Measurements from ENCODE around the gene SLC35E3. TPM values are rescaled to one million over a fixed set of nuclear protein-coding genes. Genes with fewer than 3 reads are reported as not detected.

The SLC35E3 gene
- total RNA-seq, 1 experiment from 2014 or later, result 4.9 TPM

DNA sequence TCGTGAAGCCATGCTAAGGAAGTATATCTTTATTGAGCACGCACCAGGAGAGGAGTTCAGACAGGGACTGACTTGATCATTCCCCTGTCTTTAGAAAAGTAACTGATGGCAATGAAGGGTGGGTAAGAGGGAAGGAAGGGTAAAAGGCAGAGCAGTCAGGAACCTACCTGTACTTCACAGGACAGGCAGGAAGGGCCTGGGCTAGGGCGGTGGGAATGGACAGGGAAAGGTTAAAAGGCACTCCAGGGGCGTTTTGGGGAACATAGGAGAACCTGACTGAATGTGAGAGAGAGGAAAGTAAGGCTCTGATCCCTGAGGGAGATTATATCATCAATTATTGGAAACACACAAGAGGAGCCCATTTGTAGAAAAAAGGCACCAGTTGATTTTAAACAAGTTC lies 3.9 kb downstream of the SLC35E3 start:
- CTCF ChIA-PET, result no interaction called here
- H2AFZ ChIP-seq (ENCODE audit: low read depth, low read length, poor library complexity, severe bottlenecking), result no peak overlapping the region
- H3K9me2 ChIP-seq (ENCODE audit: insufficient read depth), result no peaks in the 10 kb centered on the region
- no peak for DNase-seq (ENCODE audit: low read depth, low spot score)
- peaks cover 12% of the 10 kb centered on the region; the same call in 1 of the 2 replicates for H3K79me2 ChIP-seq (ENCODE audit: insufficient read depth, low read length)
- peaks cover 4 to 12% of the 10 kb centered on the region in 2 experiments; a peak in 2 of 4 replicates for H3K36me3 ChIP-seq (ENCODE audit: control insufficient read depth in 1 of 2, insufficient read depth in 2 of 2, low read length in 2 of 2)
- intact Hi-C loops (cut with micrococcal nuclease), result loop anchor here (10.0 kb wide), 1 partner anchor 395 kb away; no protein-coding TSS in a partner anchor
- no peak overlapping the region for H3K4me2 ChIP-seq (ENCODE audit: low read length)
- no peaks in the 10 kb centered on the region for H4K20me1 ChIP-seq (ENCODE audit: insufficient read depth)
- RAD21 ChIA-PET (ENCODE audit: low non-redundant PET in 1 of 2, low total read pairs in 2 of 2, uncharacterized antibody in 2 of 2, unreplicated experiment in 2 of 2), result no interaction called here
- POLR2A ChIA-PET, result no interaction called here
- no peak overlapping the region for H3K9ac ChIP-seq (ENCODE audit: low read length)
- no peak overlapping the region for H3K27ac ChIP-seq (ENCODE audit: low read depth, low read length)
- peaks cover 0 to 11% of the 10 kb centered on the region in 2 experiments; a peak in 1 of 4 replicates for H3K4me1 ChIP-seq (ENCODE audit: control insufficient read depth in 1 of 2, insufficient read depth in 2 of 2, low read length in 2 of 2)
- no peak overlapping the region for H3K4me3 ChIP-seq (replicated peaks in 1 of 2; ENCODE audit: low read depth in 1 of 2, low read length in 2 of 2)
- no peaks in the 10 kb centered on the region for H3K27me3 ChIP-seq (ENCODE audit: insufficient read depth, low read length)
- H3K9me3 ChIP-seq (ENCODE audit: control insufficient read depth in 1 of 2, insufficient read depth in 1 of 2, low read depth in 1 of 2, low read length in 2 of 2), result no peaks in the 10 kb centered on the region
- ATAC-seq, result no peak
- BruUV-seq (replicated peaks), result no TSS peak
- TF ChIP-seq, protein P1, sequence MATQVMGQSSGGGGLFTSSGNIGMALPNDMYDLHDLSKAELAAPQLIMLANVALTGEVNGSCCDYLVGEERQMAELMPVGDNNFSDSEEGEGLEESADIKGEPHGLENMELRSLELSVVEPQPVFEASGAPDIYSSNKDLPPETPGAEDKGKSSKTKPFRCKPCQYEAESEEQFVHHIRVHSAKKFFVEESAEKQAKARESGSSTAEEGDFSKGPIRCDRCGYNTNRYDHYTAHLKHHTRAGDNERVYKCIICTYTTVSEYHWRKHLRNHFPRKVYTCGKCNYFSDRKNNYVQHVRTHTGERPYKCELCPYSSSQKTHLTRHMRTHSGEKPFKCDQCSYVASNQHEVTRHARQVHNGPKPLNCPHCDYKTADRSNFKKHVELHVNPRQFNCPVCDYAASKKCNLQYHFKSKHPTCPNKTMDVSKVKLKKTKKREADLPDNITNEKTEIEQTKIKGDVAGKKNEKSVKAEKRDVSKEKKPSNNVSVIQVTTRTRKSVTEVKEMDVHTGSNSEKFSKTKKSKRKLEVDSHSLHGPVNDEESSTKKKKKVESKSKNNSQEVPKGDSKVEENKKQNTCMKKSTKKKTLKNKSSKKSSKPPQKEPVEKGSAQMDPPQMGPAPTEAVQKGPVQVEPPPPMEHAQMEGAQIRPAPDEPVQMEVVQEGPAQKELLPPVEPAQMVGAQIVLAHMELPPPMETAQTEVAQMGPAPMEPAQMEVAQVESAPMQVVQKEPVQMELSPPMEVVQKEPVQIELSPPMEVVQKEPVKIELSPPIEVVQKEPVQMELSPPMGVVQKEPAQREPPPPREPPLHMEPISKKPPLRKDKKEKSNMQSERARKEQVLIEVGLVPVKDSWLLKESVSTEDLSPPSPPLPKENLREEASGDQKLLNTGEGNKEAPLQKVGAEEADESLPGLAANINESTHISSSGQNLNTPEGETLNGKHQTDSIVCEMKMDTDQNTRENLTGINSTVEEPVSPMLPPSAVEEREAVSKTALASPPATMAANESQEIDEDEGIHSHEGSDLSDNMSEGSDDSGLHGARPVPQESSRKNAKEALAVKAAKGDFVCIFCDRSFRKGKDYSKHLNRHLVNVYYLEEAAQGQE (IDR thresholded peaks at IDR 0.05; ENCODE audit: low read depth), result no peak
- TF ChIP-seq EZH2 (IDR thresholded peaks at IDR 0.05), result no peak
- no peak for TF ChIP-seq EZH2phosphoT487 (IDR thresholded peaks at IDR 0.05; ENCODE audit: borderline replicate concordance)
- no peak for TF ChIP-seq RAD21 (IDR thresholded peaks at IDR 0.05; ENCODE audit: low read depth)
- no peak for TF ChIP-seq SIN3A (IDR thresholded peaks at IDR 0.05; ENCODE audit: low read depth)
- no peak for TF ChIP-seq ELF1 (IDR thresholded peaks at IDR 0.05; ENCODE audit: borderline replicate concordance, low read depth)
- TF ChIP-seq CBX3 (IDR thresholded peaks at IDR 0.05; ENCODE audit: low read depth), result no peak
- no peak for TF ChIP-seq ZFX (IDR thresholded peaks at IDR 0.05)
- TF ChIP-seq POLR2AphosphoS5 (IDR thresholded peaks at IDR 0.05; ENCODE audit: low read depth, low read length), result no peak

All from HCT116 (cell line).